GDM1 (cell line): ENCODE data around the gene FASN.

Experiments
- DNase-seq: peaks from one replicate; lab custom pipeline; 2025; lab: John Stamatoyannopoulos, UW

Gene FASN

GRCh38 chr17:82056729-82057621 is 41.1 kb downstream of the FASN start:
- no peak for DNase-seq

- no peak for DNase-seq
These were observed 41.9 kb downstream of the FASN start for GRCh38 chr17:82055965-82056728.

- no peak for DNase-seq
These were observed 42.7 kb downstream of the FASN start for GRCh38 chr17:82055023-82055964.

GRCh38 chr17:82054351-82055022 is 43.5 kb downstream of the FASN start:
- DNase-seq = no peak

- DNase-seq = no peak
These were observed 44.3 kb downstream of the FASN start for GRCh38 chr17:82053556-82054263.

GRCh38 chr17:82053130-82053529 is 44.9 kb downstream of the FASN start:
- no peak for DNase-seq

- DNase-seq = no peak
These were observed 45.4 kb downstream of the FASN start for GRCh38 chr17:82052638-82053059.

- DNase-seq = peak; percentile 28
These were observed 46.0 kb downstream of the FASN start, which contains the start of the genes GPS1 and RFNG for GRCh38 chr17:82051776-82052637. Gene GPS1 (plus strand): TSS chr17:82051898. CDS start chr17:82051932, 34 bp downstream. Gene RFNG (minus strand): TSS chr17:82051811. CDS start chr17:82051766, 45 bp downstream.

GRCh38 chr17:82050761-82051641 is 47.0 kb downstream of the FASN start:
- DNase-seq = no peak

GRCh38 chr17:82050152-82050760 is 47.8 kb downstream of the FASN start:
- DNase-seq = no peak

- no peak for DNase-seq
These were observed 48.5 kb downstream of the FASN start for GRCh38 chr17:82049521-82049971.

- DNase-seq = no peak
These were observed 48.9 kb downstream of the FASN start for GRCh38 chr17:82049106-82049505.

GRCh38 chr17:82048571-82048971 is 49.5 kb downstream of the FASN start:
- no peak for DNase-seq

GRCh38 chr17:82047914-82048570 is 50.0 kb downstream of the FASN start:
- no peak for DNase-seq

GRCh38 chr17:82047379-82047778 is 50.7 kb downstream of the FASN start:
- DNase-seq = no peak

GRCh38 chr17:82046903-82047302 is 51.1 kb downstream of the FASN start:
- no peak for DNase-seq

GRCh38 chr17:82045936-82046484 is 52.0 kb downstream of the FASN start:
- no peak for DNase-seq
